Prostate gland (tissue), 2 donors: ENCODE data around the gene LCE1F. TPM values are rescaled to one million over a fixed set of nuclear protein-coding genes. Genes with fewer than 3 reads are reported as not detected.

ENCODE experiments used
- DNase-seq: peaks from one replicate; pipeline ENCODE4 v3.0.0-alpha.2; 2019; ENCODE audit warnings: low spot score
- H3K27ac ChIP-seq, 2 donors: fragments of 200-600 bp; sonication (generic); 2 replicates each; pipeline ENCODE4 v1.5.1; 2017 to 2019
- H3K27me3 ChIP-seq: fragments of 200-600 bp; sonication (generic); replicated peaks from 2 replicates; pipeline ENCODE4 v1.5.1; 2019; ENCODE audit not compliant: insufficient read depth
- H3K36me3 ChIP-seq, 2 donors: fragments of 200-600 bp; sonication (generic); 1 replicate in 1 of 2; 2 replicates in 1 of 2; pipeline versions ENCODE4 v1.5.1 to v1.8.1; 2017 to 2019
- H3K4me1 ChIP-seq: fragments of 200-600 bp; sonication (generic); replicated peaks from 2 replicates; pipeline ENCODE4 v1.5.1; 2019
- H3K4me3 ChIP-seq, 2 donors: fragments of 200-600 bp; sonication (generic); 2 replicates each; pipeline ENCODE4 v1.5.1; 2017 to 2019
- H3K9me3 ChIP-seq: fragments of 200-600 bp; sonication (generic); 2 replicates; pipeline ENCODE4 v1.5.1; 2017
- CTCF ChIP-seq, 4 experiments: fragments of 200-600 bp in 2 of 4; fragments of 450-650 bp in 2 of 4; sonication (generic) in 2 of 4; IDR thresholded peaks; 1 replicate in 3 of 4; 2 replicates in 1 of 4; pipeline ENCODE4 v1.5.1; 2016 to 2019; ENCODE audit warnings: antibody characterized with exemption in 4 of 4, mild to moderate bottlenecking in 2 of 4, moderate library complexity in 2 of 4
- POLR2A ChIP-seq: fragments of 450-650 bp; IDR thresholded peaks from one replicate; pipeline ENCODE4 v1.6.1; 2016; ENCODE audit warnings: antibody characterized with exemption, mild to moderate bottlenecking
- POLR2AphosphoS5 ChIP-seq: sonication (generic); formaldehyde crosslinking; IDR thresholded peaks from one replicate; pipeline ENCODE4 v1.6.1; 2017; ENCODE audit warnings: antibody characterized with exemption
- WGBS: methylation state at CpG from one replicate; pipeline ENCODE4 v1.1.5; 2018; 5-methylcytosine and 5-hydroxymethylcytosine counted together
- intact Hi-C: fragments of 100-400 bp; cut with DNase I; formaldehyde crosslinking; loops from one replicate; pipeline ENCODE4 v1.14.2; 2022
- total RNA-seq, 2 donors: library from RNA; depleted of rRNA; stranded (reverse); fragments of >200 nt; gene quantifications; one replicate each; pipeline ENCODE4 v1.1.0, GENCODE V29; 2016

Gene LCE1F
- total RNA-seq, 2 donors from 2014 or later: not detected

- Histone ChIP-seq H3K4me3 (no peak overlapping the region), H3K9me3 (no peaks in the 10 kb centered on the region), H3K4me1 (no peaks in the 10 kb centered on the region), H3K27me3 (no peaks in the 10 kb centered on the region), H3K27ac (no peak overlapping the region), H3K36me3 (no peaks in the 10 kb centered on the region)
- TF ChIP-seq POLR2A (no peak), POLR2AphosphoS5 (no peak), CTCF (IDR thresholded peaks at IDR 0.05) (no peak)
- DNase-seq: no peak
- intact Hi-C loops: no loop called here
- WGBS: 70% methylated on average over 3 of the region's 3 CpGs
Observed at GRCh38 chr1:152739841-152740240, 35.1 kb upstream of the LCE1F start.

- TF ChIP-seq POLR2AphosphoS5 (no peak), CTCF (IDR thresholded peaks at IDR 0.05) (no peak), POLR2A (no peak)
- Histone ChIP-seq H3K36me3 (no peaks in the 10 kb centered on the region), H3K27me3 (no peaks in the 10 kb centered on the region), H3K4me3 (no peak overlapping the region), H3K9me3 (no peaks in the 10 kb centered on the region), H3K27ac (no peak overlapping the region), H3K4me1 (no peaks in the 10 kb centered on the region)
- no peak for DNase-seq
- intact Hi-C loops: no loop called here
Observed at GRCh38 chr1:152741656-152742055, 33.3 kb upstream of the LCE1F start.

- no peaks in the 10 kb centered on the region for H3K36me3 ChIP-seq
- WGBS: 58% methylated on average over 2 of the region's 2 CpGs
- intact Hi-C loops: no loop called here
- H3K4me3 ChIP-seq: no peak overlapping the region
- no peaks in the 10 kb centered on the region for H3K27me3 ChIP-seq
- no peaks in the 10 kb centered on the region for H3K4me1 ChIP-seq
- TF ChIP-seq POLR2A (no peak), CTCF (IDR thresholded peaks at IDR 0.05) (no peak), POLR2AphosphoS5 (no peak)
- no peak for DNase-seq
- no peak overlapping the region for H3K27ac ChIP-seq
- no peaks in the 10 kb centered on the region for H3K9me3 ChIP-seq
Observed at GRCh38 chr1:152743371-152744145, 31.4 kb upstream of the LCE1F start.

- intact Hi-C loops: no loop called here
- no peak for DNase-seq
- H3K36me3 ChIP-seq: no peaks in the 10 kb centered on the region
- H3K27me3 ChIP-seq: no peaks in the 10 kb centered on the region
- WGBS: 49% methylated on average over 4 of the region's 4 CpGs
- no peak overlapping the region for H3K4me3 ChIP-seq
- H3K9me3 ChIP-seq: no peaks in the 10 kb centered on the region
- no peaks in the 10 kb centered on the region for H3K4me1 ChIP-seq
- TF ChIP-seq POLR2A (no peak), POLR2AphosphoS5 (no peak), CTCF (IDR thresholded peaks at IDR 0.05) (no peak)
- no peak overlapping the region for H3K27ac ChIP-seq
Observed at GRCh38 chr1:152745289-152745704, 29.6 kb upstream of the LCE1F start.
